Prostate gland (tissue), 2 donors: Measurements from ENCODE around the gene TDRD9. TPM values are rescaled to one million over a fixed set of nuclear protein-coding genes. Genes with fewer than 3 reads are reported as not detected.

ENCODE experiments used
- DNase-seq: peaks from one replicate; pipeline ENCODE4 v3.0.0-alpha.2; 2019; ENCODE audit warnings: low spot score
- H3K27ac ChIP-seq, 2 donors: fragments of 200-600 bp; sonication (generic); 2 replicates each; pipeline ENCODE4 v1.5.1; 2017 to 2019
- H3K27me3 ChIP-seq: fragments of 200-600 bp; sonication (generic); replicated peaks from 2 replicates; pipeline ENCODE4 v1.5.1; 2019; ENCODE audit not compliant: insufficient read depth
- H3K36me3 ChIP-seq, 2 donors: fragments of 200-600 bp; sonication (generic); 1 replicate in 1 of 2; 2 replicates in 1 of 2; pipeline versions ENCODE4 v1.5.1 to v1.8.1; 2017 to 2019
- H3K4me1 ChIP-seq: fragments of 200-600 bp; sonication (generic); replicated peaks from 2 replicates; pipeline ENCODE4 v1.5.1; 2019
- H3K4me3 ChIP-seq, 2 donors: fragments of 200-600 bp; sonication (generic); 2 replicates each; pipeline ENCODE4 v1.5.1; 2017 to 2019
- H3K9me3 ChIP-seq: fragments of 200-600 bp; sonication (generic); 2 replicates; pipeline ENCODE4 v1.5.1; 2017
- POLR2A ChIP-seq: fragments of 450-650 bp; IDR thresholded peaks from one replicate; pipeline ENCODE4 v1.6.1; 2016; ENCODE audit warnings: antibody characterized with exemption, mild to moderate bottlenecking
- POLR2AphosphoS5 ChIP-seq: sonication (generic); formaldehyde crosslinking; IDR thresholded peaks from one replicate; pipeline ENCODE4 v1.6.1; 2017; ENCODE audit warnings: antibody characterized with exemption
- WGBS: methylation state at CpG from one replicate; pipeline ENCODE4 v1.1.5; 2018; 5-methylcytosine and 5-hydroxymethylcytosine counted together
- intact Hi-C: fragments of 100-400 bp; cut with DNase I; formaldehyde crosslinking; loops from one replicate; pipeline ENCODE4 v1.14.2; 2022
- total RNA-seq, 2 donors: library from RNA; depleted of rRNA; stranded (reverse); fragments of >200 nt; gene quantifications; one replicate each; pipeline ENCODE4 v1.1.0, GENCODE V29; 2016
- TF ChIP-seq, protein P1 (sequence below), 4 experiments: fragments of 200-600 bp in 2 of 4; fragments of 450-650 bp in 2 of 4; sonication (generic) in 2 of 4; IDR thresholded peaks; 1 replicate in 3 of 4; 2 replicates in 1 of 4; pipeline ENCODE4 v1.5.1; 2016 to 2019; ENCODE audit warnings: antibody characterized with exemption in 4 of 4, mild to moderate bottlenecking in 2 of 4, moderate library complexity in 2 of 4

The TDRD9 gene
- total RNA-seq, 2 donors from 2014 or later: 0.64 to 18.2 TPM

DNA sequence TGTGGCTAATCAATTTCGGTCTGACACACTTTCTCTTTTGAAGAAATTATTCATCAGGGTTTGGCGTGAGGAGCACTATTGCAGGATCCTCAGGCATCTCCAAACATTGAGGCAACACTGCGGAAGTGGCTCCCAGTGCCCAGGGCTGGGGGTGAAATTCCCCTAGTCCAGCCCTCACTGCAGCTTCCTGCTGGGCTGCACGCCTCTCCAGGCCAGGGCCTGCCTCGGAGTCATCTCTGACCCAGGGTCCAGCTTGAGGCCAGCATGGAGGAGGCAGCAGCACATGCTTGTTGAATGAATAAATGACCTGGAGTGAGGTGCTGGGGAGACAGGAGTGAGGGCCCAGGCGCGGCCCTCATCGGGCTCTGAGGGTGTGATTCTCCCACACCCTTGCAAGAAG is 36.0 kb upstream of the TDRD9 start:
- no peak for DNase-seq
- TF ChIP-seq POLR2AphosphoS5 (no peak), POLR2A (no peak)
- TF ChIP-seq, protein P1, sequence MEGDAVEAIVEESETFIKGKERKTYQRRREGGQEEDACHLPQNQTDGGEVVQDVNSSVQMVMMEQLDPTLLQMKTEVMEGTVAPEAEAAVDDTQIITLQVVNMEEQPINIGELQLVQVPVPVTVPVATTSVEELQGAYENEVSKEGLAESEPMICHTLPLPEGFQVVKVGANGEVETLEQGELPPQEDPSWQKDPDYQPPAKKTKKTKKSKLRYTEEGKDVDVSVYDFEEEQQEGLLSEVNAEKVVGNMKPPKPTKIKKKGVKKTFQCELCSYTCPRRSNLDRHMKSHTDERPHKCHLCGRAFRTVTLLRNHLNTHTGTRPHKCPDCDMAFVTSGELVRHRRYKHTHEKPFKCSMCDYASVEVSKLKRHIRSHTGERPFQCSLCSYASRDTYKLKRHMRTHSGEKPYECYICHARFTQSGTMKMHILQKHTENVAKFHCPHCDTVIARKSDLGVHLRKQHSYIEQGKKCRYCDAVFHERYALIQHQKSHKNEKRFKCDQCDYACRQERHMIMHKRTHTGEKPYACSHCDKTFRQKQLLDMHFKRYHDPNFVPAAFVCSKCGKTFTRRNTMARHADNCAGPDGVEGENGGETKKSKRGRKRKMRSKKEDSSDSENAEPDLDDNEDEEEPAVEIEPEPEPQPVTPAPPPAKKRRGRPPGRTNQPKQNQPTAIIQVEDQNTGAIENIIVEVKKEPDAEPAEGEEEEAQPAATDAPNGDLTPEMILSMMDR (IDR thresholded peaks at IDR 0.05): no peak
- intact Hi-C loops: no loop called here
- Histone ChIP-seq H3K4me1 (peaks cover 3% of the 10 kb centered on the region), H3K9me3 (no peaks in the 10 kb centered on the region), H3K4me3 (no peak overlapping the region), H3K27ac (no peak overlapping the region), H3K36me3 (no peaks in the 10 kb centered on the region), H3K27me3 (no peaks in the 10 kb centered on the region)
- 84% methylated on average over 8 of the region's 8 CpGs for WGBS

DNA sequence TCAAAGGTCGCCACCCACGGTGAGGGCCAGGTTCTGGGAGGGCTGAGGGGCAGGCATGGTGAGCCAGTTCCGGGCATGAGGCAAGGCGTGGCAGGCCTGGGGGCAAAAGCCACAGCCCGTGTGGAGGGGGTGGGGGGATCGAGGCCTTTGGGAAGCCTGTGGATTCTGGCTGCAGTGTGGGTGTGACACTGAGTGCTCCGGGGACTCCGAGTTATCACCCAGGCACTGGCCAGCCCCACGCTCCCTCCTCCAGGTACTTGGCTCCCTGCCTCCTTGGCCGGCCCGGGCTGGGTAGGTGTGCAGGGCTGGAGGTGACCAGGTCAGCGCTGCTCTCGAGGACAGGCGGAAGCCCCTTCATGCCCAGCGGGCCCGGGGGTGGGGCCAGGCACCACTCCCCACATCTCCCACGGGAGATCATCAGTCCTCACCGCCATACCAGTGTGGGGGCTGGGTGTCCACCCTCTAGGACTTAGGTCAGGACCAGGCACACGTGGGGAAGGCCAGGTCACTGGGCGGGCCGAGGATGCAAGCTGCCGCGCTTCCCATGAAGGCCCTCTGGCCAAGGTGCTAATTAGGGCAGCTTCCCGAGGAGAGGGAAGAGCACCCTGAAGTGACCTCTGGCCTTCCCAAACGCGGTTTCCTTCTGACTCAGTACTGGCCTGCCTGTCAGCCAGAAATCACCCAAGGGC is 34.1 kb upstream of the TDRD9 start:
- Histone ChIP-seq H3K27me3 (no peaks in the 10 kb centered on the region), H3K4me3 (no peak overlapping the region), H3K4me1 (peaks cover 3% of the 10 kb centered on the region), H3K27ac (no peak overlapping the region), H3K9me3 (no peaks in the 10 kb centered on the region), H3K36me3 (no peaks in the 10 kb centered on the region)
- intact Hi-C loops: no loop called here
- no peak for DNase-seq
- 82% methylated on average over 26 of the region's 26 CpGs for WGBS
- TF ChIP-seq, protein P1 (IDR thresholded peaks at IDR 0.05): no peak
- TF ChIP-seq POLR2AphosphoS5 (no peak), POLR2A (no peak)

DNA sequence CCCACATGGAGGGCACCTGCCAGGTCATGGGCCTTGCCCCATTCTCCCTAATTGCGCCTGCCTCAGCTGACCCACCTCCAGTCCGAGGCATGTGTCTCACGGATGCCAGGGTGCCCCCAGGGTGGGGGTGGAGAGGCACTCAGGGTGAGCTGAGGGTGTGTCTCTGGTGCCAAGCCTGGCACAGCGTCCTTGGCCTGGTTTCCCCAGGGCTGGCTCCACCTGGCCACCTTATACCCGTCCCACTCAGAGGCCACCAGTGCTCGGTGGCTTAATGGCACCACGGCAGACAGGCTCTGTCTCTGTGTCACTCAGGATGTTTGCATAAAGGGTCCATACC is 33.6 kb upstream of the TDRD9 start:
- no peak for DNase-seq
- WGBS: 74% methylated on average over 7 of the region's 7 CpGs
- no peaks in the 10 kb centered on the region for H3K27me3 ChIP-seq
- no peak overlapping the region for H3K4me3 ChIP-seq
- H3K36me3 ChIP-seq: no peaks in the 10 kb centered on the region
- no peak for TF ChIP-seq POLR2AphosphoS5
- TF ChIP-seq POLR2A: no peak
- TF ChIP-seq, protein P1 (IDR thresholded peaks at IDR 0.05): no peak
- H3K27ac ChIP-seq: no peak overlapping the region
- intact Hi-C loops: no loop called here
- no peaks in the 10 kb centered on the region for H3K9me3 ChIP-seq
- H3K4me1 ChIP-seq: no peaks in the 10 kb centered on the region

DNA sequence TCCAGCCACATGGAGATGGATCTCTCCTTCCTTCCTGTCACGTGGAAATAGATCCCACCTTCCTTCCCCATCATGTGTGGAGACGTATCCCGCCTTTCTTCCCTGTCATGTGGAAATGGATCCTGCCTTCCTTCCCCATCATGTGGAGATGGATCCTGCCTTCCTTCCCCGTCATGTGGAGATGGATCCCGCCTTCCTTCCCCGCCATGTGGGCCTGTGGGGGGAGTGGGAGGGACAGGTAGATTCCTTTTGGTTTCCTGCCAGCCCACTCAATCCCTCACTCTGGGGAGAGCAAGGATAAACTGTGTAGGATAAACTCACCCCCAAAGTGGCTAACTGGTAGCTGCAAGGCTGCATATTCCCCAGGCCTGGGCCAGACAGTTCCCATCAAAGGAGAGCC is 31.7 kb upstream of the TDRD9 start:
- Histone ChIP-seq H3K4me1 (no peaks in the 10 kb centered on the region), H3K27me3 (no peaks in the 10 kb centered on the region), H3K4me3 (no peak overlapping the region), H3K27ac (no peak overlapping the region), H3K36me3 (no peaks in the 10 kb centered on the region), H3K9me3 (no peaks in the 10 kb centered on the region)
- TF ChIP-seq POLR2AphosphoS5: no peak
- TF ChIP-seq POLR2A: no peak
- TF ChIP-seq, protein P1 (IDR thresholded peaks at IDR 0.05): no peak
- 82% methylated on average over 6 of the region's 6 CpGs for WGBS
- intact Hi-C loops: no loop called here
- no peak for DNase-seq
